ENCODE data around the gene SNX18.

SNX18 gene

DNA sequence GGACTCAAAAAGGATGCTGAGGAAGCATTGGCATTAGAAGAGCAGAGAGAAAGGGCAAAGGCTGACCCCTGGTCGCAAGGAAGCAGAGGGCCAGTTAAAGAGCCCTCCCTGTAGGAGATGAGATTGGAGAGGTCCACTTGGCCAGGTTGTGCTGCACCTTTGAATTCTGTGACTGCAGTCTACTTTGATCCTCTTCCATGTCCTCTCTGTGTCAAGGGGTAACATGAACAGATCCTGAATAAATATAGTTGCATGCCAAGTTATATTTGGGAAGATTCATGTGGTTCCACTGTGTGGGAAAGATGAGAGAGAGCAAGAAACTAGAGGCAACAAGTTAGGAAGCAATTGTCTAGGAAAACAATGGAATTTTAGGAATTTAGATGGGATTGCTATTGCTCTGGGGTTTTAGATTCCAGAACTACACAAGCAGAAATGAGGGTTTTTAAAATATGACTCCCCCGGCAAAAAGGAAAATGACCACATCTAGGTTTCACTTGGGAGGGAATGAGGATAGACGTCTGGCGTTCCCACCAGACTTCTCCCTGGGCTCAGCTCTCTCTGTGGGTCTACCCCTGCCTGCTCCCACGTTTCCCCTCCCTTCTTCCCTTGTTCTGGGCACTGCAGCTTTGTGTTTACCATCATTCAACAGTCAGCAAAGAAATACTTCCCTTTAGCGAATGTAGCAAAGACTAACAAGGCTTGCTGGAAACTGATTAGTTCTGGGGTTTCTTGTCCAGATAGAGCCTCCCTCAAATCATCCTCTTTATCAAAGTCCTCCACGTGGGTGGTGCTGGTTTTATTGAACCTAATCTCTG is 63.6 kb downstream of the SNX18 start:
- no peak for DNase-seq (ENCODE audit: low spot score)

DNA sequence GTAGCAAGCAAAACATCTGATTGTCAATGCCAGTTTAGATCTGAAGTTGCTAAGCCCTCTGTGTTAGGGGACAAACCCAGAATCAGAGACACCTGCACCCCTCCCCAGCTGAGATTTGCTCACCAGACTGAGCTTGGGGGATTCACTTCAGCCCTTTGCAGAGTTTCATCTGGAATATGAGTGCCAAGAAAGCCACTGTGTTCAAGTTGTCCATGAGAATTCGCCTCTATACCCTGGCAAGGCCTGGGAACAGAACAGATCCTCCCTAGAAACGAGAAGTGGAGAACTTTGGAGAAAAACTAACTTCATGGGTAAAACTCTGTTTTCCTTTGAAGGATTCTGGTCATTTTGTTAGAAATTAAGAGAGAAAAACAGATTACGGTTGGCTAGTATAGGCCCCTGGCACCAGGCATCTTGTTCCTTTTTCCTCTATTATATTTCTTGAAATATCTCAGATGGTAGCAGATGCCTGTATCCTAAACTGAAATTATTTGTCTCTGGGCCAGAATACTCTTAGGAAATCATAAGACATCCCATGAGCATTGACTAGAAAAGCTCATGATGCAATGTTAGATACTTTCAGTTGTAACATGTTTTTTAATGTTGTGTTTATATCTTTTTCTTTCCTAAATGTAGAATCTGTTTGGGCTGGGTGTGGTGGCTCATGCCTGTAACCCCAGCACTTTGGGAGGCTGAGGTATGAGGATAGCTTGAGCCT is 64.4 kb downstream of the SNX18 start:
- no peak for DNase-seq (ENCODE audit: low spot score)

DNA sequence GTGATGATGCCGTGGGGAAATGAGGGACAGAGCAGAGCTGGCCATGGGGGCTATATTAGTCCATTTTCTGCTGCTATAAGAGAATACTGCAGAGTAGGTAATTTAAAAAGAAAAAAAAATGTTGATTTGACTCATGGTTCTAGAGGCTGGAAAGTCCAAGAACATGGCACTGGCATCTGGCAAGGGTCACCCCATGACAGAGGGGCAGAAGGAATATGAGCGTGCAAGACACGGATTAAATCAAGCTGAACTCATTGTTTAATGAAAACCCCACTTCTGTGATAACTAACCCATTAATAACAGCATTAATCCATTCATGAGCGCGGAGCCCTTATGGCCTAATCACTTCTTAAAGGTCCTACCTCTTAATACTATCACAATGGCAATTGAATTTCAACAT is 68.8 kb downstream of the SNX18 start:
- DNase-seq (ENCODE audit: low spot score), result no peak

DNA sequence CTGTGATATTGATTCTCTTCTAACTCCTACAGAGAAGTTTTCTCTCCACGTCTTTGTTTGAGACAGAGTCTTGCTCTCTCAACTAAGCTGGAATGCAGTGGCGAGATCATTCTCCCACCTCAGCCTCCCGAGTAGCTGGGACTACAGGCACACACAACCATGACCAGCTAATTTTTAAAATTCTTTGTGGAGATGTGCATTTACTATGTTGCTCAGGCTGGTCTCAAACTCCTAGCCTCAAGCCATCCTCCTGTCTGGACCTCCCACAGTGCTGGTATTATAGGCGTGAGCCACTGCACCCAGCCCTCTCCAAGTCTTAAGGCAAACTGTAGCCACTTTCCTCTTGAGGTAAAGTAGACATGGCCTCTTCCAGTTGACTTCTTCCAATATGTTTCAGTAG is 72.2 kb downstream of the SNX18 start:
- no peak for DNase-seq (ENCODE audit: low spot score)

DNA sequence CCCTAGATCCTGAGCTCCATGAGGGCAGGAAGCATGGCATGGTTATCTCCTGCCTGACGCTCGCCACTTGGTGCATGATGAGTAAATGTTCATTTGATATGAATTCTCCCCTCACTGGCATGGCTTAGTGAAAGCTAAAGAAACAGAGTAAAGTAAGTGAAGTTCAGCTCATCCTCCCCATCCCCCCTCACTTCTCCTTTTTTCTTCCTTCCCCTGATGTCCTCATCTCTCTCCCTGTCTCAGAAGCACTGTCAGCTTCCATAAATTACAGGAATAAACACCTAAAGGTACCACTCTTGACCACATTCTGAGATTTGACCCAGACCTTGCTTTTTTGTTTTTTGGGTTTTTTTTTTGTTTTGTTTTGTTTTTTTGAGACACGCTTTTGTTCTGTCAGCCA is 73.3 kb downstream of the SNX18 start:
- DNase-seq (ENCODE audit: low spot score), result no peak

DNA sequence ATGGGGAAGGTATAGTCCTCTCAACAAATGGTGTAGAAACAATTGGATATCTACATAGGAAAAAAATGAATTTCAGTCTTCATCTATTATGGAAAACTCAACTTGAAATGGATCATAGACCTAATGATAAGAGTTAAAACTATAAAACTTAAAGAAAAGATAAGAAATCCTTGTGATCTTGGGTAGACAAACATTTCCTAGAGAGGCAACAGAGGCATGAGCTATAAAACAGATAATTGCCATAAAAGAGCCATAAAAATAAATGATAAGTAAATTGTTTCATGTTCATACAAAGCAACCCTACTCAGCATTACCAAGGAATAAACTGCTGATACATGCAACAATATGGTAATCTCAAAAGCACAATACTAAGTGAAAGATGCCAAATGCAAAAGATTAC is 76.2 kb downstream of the SNX18 start:
- no peak for DNase-seq (ENCODE audit: low spot score)

DNA sequence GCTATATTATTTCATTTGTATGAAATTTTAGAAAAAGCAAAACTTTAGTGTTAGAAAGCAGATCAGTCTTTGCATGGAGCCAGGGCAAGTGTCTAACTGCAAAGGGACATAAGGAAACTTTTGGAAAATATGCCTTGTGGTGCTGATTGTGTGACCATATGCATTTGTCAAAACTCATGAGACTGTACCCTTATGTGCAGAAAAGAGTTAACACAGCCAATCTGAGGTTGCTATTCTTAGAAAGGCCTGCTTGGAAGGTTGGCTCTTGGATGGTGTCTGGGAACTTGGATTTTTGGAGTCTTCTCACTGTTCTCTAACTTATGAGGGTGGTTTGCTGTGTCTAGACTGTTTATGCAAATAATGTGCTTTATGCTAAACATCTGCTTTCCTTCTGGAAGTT is 76.6 kb downstream of the SNX18 start:
- no peak for DNase-seq (ENCODE audit: low spot score)

DNA sequence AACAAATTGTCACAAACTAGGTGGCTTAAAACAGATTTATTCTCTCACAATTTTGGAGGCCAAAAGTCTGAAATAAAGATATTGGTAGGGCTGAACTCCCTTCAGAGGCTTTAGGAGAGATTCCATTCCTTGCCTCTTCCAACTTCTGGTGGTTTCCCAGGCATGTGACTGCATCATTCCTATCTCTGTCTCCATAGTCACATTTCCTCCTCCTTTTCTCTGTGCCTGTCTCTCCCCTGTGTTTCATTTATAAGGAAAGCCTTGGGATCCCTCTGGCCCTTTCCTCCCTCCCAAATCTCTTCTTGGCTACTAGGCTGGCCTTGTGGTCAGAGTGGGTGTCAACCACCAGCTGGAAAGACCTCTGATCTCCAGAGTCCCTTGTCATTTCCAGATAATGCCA is 78.2 kb downstream of the SNX18 start:
- DNase-seq (ENCODE audit: low spot score), result no peak

Measured in kidney tubule cell (primary cell).